ENCODE measurements around the gene MAP4. TPM values are rescaled to one million over a fixed set of nuclear protein-coding genes. Genes with fewer than 3 reads are reported as not detected.

Gene MAP4
- total and polyA plus RNA-seq, 4 donors: 16.6 to 41.4 (median 30.8) TPM

GRCh38 chr3:48057521-48057920, 41.3 kb upstream of the MAP4 start (continued):
- no peak for TF ChIP-seq GABPA (IDR thresholded peaks at IDR 0.05 in 1 of 2, conservative IDR thresholded peaks at IDR 0.05 in 1 of 2)

- H3K36me3 ChIP-seq (ENCODE audit: control insufficient read depth in 4 of 4, insufficient read depth in 3 of 4, low read depth in 1 of 4, low read length in 3 of 4): peaks cover 0 to 4% (median under 1%) of the 10 kb centered on the region in 4 donors
- no peak overlapping the region for H3K4me3 ChIP-seq (ENCODE audit: low read depth in 1 of 3, low read length in 3 of 3)
- no peak for TF ChIP-seq SP1 (IDR thresholded peaks at IDR 0.05)
- H3K4me1 ChIP-seq (ENCODE audit: control insufficient read depth in 4 of 4, insufficient read depth in 4 of 4, low read length in 3 of 4): no peaks in the 10 kb centered on the region
- no peak overlapping the region for H3K9ac ChIP-seq (ENCODE audit: low read depth in 1 of 2, low read length in 2 of 2)
- H3K9me3 ChIP-seq (ENCODE audit: control insufficient read depth in 4 of 4, low read length in 3 of 4): no peaks in the 10 kb centered on the region
- DNase-seq (ENCODE audit: low spot score): no peak
- no peaks in the 10 kb centered on the region for H3K27me3 ChIP-seq (ENCODE audit: control insufficient read depth in 4 of 4, insufficient read depth in 4 of 4, low read length in 3 of 4)
- H3K27ac ChIP-seq (ENCODE audit: low read depth in 1 of 2, low read length in 2 of 2): no peak overlapping the region
Measured at GRCh38 chr3:48047841-48048464, 31.7 kb upstream of the MAP4 start.

- peaks cover 0 to 2% (median 0%) of the 10 kb centered on the region in 4 donors for H3K36me3 ChIP-seq (ENCODE audit: control insufficient read depth in 4 of 4, insufficient read depth in 3 of 4, low read depth in 1 of 4, low read length in 3 of 4)
- H3K4me3 ChIP-seq (ENCODE audit: low read depth in 1 of 3, low read length in 3 of 3): no peak overlapping the region
- no peaks in the 10 kb centered on the region for H3K9me3 ChIP-seq (ENCODE audit: control insufficient read depth in 4 of 4, low read length in 3 of 4)
- WGBS: 96% methylated on average over 3 of the region's 3 CpGs
- H3K27me3 ChIP-seq (ENCODE audit: control insufficient read depth in 4 of 4, insufficient read depth in 4 of 4, low read length in 3 of 4): no peaks in the 10 kb centered on the region
- TF ChIP-seq EGR1 (IDR thresholded peaks at IDR 0.05; ENCODE audit: low read depth in 2 of 2) (no peak), HNF4G (IDR thresholded peaks at IDR 0.05) (no peak), ATF3 (IDR thresholded peaks at IDR 0.05) (no peak), YY1 (IDR thresholded peaks at IDR 0.05) (no peak)
- no peak overlapping the region for H3K9ac ChIP-seq (ENCODE audit: low read depth in 1 of 2, low read length in 2 of 2)
- H3K27ac ChIP-seq (ENCODE audit: low read depth in 1 of 2, low read length in 2 of 2): no peak overlapping the region
- no peak for DNase-seq (ENCODE audit: low spot score)
- H3K4me1 ChIP-seq (ENCODE audit: control insufficient read depth in 4 of 4, insufficient read depth in 4 of 4, low read length in 3 of 4): peaks cover 1 to 17% (median 9%) of the 10 kb centered on the region in 4 donors
Measured at GRCh38 chr3:48042071-48042760, 26.0 kb upstream of the MAP4 start.

GRCh38 chr3:48039487-48040190, 23.4 kb upstream of the MAP4 start:
- Histone ChIP-seq H3K4me1 (ENCODE audit: control insufficient read depth in 4 of 4, insufficient read depth in 4 of 4, low read length in 3 of 4) (peaks cover 1 to 17% (median 9%) of the 10 kb centered on the region in 4 donors), H3K27ac (ENCODE audit: low read depth in 1 of 2, low read length in 2 of 2) (peak overlapping the region; percentile 54 to 72), H3K36me3 (ENCODE audit: control insufficient read depth in 4 of 4, insufficient read depth in 3 of 4, low read depth in 1 of 4, low read length in 3 of 4) (no peaks in the 10 kb centered on the region), H3K9me3 (ENCODE audit: control insufficient read depth in 4 of 4, low read length in 3 of 4) (no peaks in the 10 kb centered on the region), H3K9ac (ENCODE audit: low read depth in 1 of 2, low read length in 2 of 2) (no peak overlapping the region), H3K27me3 (ENCODE audit: control insufficient read depth in 4 of 4, insufficient read depth in 4 of 4, low read length in 3 of 4) (no peaks in the 10 kb centered on the region), H3K4me3 (ENCODE audit: low read depth in 1 of 3, low read length in 3 of 3) (no peak overlapping the region)
- DNase-seq (ENCODE audit: low spot score): no peak
- WGBS: 10% methylated on average over 1 of the region's 1 CpG
- TF ChIP-seq TAF1 (conservative IDR thresholded peaks at IDR 0.05) (no peak), EGR1 (IDR thresholded peaks at IDR 0.05; ENCODE audit: low read depth in 2 of 2) (no peak), RAD21 (IDR thresholded peaks at IDR 0.05) (peak in 1 of 2 donors; percentile 3), YY1 (IDR thresholded peaks at IDR 0.05) (no peak), GABPA (IDR thresholded peaks at IDR 0.05 in 1 of 2, conservative IDR thresholded peaks at IDR 0.05 in 1 of 2) (no peak), FOXA2 (IDR thresholded peaks at IDR 0.05) (no peak), CTCF (IDR thresholded peaks at IDR 0.05; ENCODE audit: low read depth, low read length, missing input control) (no peak), HNF4A (conservative IDR thresholded peaks at IDR 0.05) (peak; percentile 41 to 53), ATF3 (IDR thresholded peaks at IDR 0.05) (no peak), MAX (IDR thresholded peaks at IDR 0.05) (no peak), NR2F2 (IDR thresholded peaks at IDR 0.05) (no peak), HNF4G (IDR thresholded peaks at IDR 0.05) (no peak), REST (IDR thresholded peaks at IDR 0.05) (no peak), JUND (IDR thresholded peaks at IDR 0.05) (peak; percentile 52 to 63), FOXA1 (IDR thresholded peaks at IDR 0.05) (no peak), RXRA (IDR thresholded peaks at IDR 0.05) (peak in 1 of 2 donors; percentile 25), SP1 (IDR thresholded peaks at IDR 0.05) (peak; percentile 35)

All from liver (tissue), 9 donors.